ENCODE data around the gene ROCK2.
"Not testable (repeated sequence)": the region's sequence is repeated elsewhere in the genome, so short reads cannot be mapped to it uniquely, and the experiment has no call there.

The ROCK2 gene

GRCh38 chr2:11285499-11285898 lies 58.9 kb downstream of the ROCK2 start:
- Histone ChIP-seq H3K27me3 (ENCODE audit: control insufficient read depth, insufficient read depth, low read length) (no peaks in the 10 kb centered on the region), H3K27ac (ENCODE audit: low read depth, low read length) (no peak overlapping the region), H3K4me1 (ENCODE audit: control insufficient read depth, insufficient read depth, low read length) (no peaks in the 10 kb centered on the region), H3K9ac (ENCODE audit: low read length) (no peak overlapping the region), H3K36me3 (ENCODE audit: control insufficient read depth, insufficient read depth, low read length) (peaks cover 25% of the 10 kb centered on the region), H3K9me3 (ENCODE audit: control insufficient read depth, insufficient read depth, low read depth, low read length) (peaks cover 7% of the 10 kb centered on the region; the same call in 1 of the 2 replicates), H3K4me3 (ENCODE audit: low read depth, low read length) (no peak overlapping the region)

GRCh38 chr2:11281186-11281585 lies 63.2 kb downstream of the ROCK2 start:
- H3K27ac ChIP-seq (ENCODE audit: low read depth, low read length), result no peak overlapping the region
- H3K9ac ChIP-seq (ENCODE audit: low read length), result no peak overlapping the region
- H3K4me3 ChIP-seq (ENCODE audit: low read depth, low read length), result no peak overlapping the region
- H3K27me3 ChIP-seq (ENCODE audit: control insufficient read depth, insufficient read depth, low read length), result no peaks in the 10 kb centered on the region
- peaks cover 7% of the 10 kb centered on the region; the same call in 1 of the 2 replicates for H3K9me3 ChIP-seq (ENCODE audit: control insufficient read depth, insufficient read depth, low read depth, low read length)
- H3K4me1 ChIP-seq (ENCODE audit: control insufficient read depth, insufficient read depth, low read length), result no peaks in the 10 kb centered on the region
- H3K36me3 ChIP-seq (ENCODE audit: control insufficient read depth, insufficient read depth, low read length), result peaks cover 34% of the 10 kb centered on the region

GRCh38 chr2:11280713-11281112 lies 63.7 kb downstream of the ROCK2 start:
- Histone ChIP-seq H3K9me3 (ENCODE audit: control insufficient read depth, insufficient read depth, low read depth, low read length) (peaks cover 7% of the 10 kb centered on the region; the same call in 1 of the 2 replicates), H3K27ac (ENCODE audit: low read depth, low read length) (no peak overlapping the region), H3K4me3 (ENCODE audit: low read depth, low read length) (no peak overlapping the region), H3K27me3 (ENCODE audit: control insufficient read depth, insufficient read depth, low read length) (no peaks in the 10 kb centered on the region), H3K9ac (ENCODE audit: low read length) (no peak overlapping the region), H3K36me3 (ENCODE audit: control insufficient read depth, insufficient read depth, low read length) (peaks cover 31% of the 10 kb centered on the region), H3K4me1 (ENCODE audit: control insufficient read depth, insufficient read depth, low read length) (no peaks in the 10 kb centered on the region)

DNA sequence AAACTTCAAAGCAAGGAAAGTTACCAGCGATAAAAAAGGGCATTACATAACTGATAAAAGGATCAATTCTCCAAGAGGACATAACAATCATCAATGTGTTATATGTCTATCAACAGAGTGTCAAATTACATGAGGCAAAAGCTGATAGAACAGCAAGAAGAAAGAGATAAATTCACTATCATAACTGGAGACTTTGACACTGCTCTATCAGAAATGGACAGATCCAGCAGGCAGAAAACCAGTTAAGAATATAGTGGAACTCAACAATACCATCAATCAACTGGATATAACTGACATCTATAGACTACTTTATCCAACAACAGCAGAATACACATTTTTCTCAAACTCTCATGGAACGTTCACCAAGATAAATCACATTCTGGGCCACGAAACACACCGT lies 65.0 kb downstream of the ROCK2 start:
- Histone ChIP-seq H3K27ac (ENCODE audit: low read depth, low read length) (no peak overlapping the region), H3K4me3 (ENCODE audit: low read depth, low read length) (no peak overlapping the region), H3K36me3 (ENCODE audit: control insufficient read depth, insufficient read depth, low read length) (peaks cover 21% of the 10 kb centered on the region)

GRCh38 chr2:11278219-11278618 lies 66.2 kb downstream of the ROCK2 start:
- no peak overlapping the region for H3K4me3 ChIP-seq (ENCODE audit: low read depth, low read length)
- H3K36me3 ChIP-seq (ENCODE audit: control insufficient read depth, insufficient read depth, low read length), result peaks cover 11% of the 10 kb centered on the region
- H3K9ac ChIP-seq (ENCODE audit: low read length), result no peak overlapping the region
- no peak overlapping the region for H3K27ac ChIP-seq (ENCODE audit: low read depth, low read length)
- H3K27me3 ChIP-seq (ENCODE audit: control insufficient read depth, insufficient read depth, low read length), result no peaks in the 10 kb centered on the region
- H3K9me3 ChIP-seq (ENCODE audit: control insufficient read depth, insufficient read depth, low read depth, low read length), result no peaks in the 10 kb centered on the region
- H3K4me1 ChIP-seq (ENCODE audit: control insufficient read depth, insufficient read depth, low read length), result no peaks in the 10 kb centered on the region

More for the DNA sequence above, 65.0 kb downstream of the ROCK2 start:
- Histone ChIP-seq H3K9me3 (ENCODE audit: control insufficient read depth, insufficient read depth, low read depth, low read length) (peaks cover 4% of the 10 kb centered on the region; the same call in 1 of the 2 replicates), H3K4me1 (ENCODE audit: control insufficient read depth, insufficient read depth, low read length) (no peaks in the 10 kb centered on the region), H3K27me3 (ENCODE audit: control insufficient read depth, insufficient read depth, low read length) (no peaks in the 10 kb centered on the region), H3K9ac (ENCODE audit: low read length) (no peak overlapping the region)

DNA sequence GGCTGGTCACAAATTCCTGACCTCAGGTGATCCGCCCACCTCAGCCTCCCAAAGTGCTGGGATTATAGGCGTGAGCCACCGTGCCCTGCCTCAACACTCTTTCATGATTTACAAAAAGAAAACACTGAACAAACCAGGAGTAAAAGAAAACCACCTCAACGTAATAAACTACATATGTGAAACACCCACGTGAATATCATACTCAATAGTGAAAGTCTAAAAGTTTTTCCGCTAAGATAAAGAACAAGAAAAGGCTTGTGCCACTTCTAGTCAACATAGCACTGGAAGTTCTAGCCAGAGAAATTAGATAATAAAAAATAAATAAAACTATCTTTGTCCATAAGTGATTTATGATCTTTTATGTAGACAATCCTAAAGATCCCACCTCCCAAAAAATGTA lies 68.5 kb downstream of the ROCK2 start:
- no peaks in the 10 kb centered on the region for H3K9me3 ChIP-seq (ENCODE audit: control insufficient read depth, insufficient read depth, low read depth, low read length)
- no peak overlapping the region for H3K27ac ChIP-seq (ENCODE audit: low read depth, low read length)
- no peaks in the 10 kb centered on the region for H3K27me3 ChIP-seq (ENCODE audit: control insufficient read depth, insufficient read depth, low read length)
- H3K4me3 ChIP-seq (ENCODE audit: low read depth, low read length), result no peak overlapping the region
- peaks cover 16% of the 10 kb centered on the region for H3K36me3 ChIP-seq (ENCODE audit: control insufficient read depth, insufficient read depth, low read length)
- H3K4me1 ChIP-seq (ENCODE audit: control insufficient read depth, insufficient read depth, low read length), result no peaks in the 10 kb centered on the region
- no peak overlapping the region for H3K9ac ChIP-seq (ENCODE audit: low read length)

DNA sequence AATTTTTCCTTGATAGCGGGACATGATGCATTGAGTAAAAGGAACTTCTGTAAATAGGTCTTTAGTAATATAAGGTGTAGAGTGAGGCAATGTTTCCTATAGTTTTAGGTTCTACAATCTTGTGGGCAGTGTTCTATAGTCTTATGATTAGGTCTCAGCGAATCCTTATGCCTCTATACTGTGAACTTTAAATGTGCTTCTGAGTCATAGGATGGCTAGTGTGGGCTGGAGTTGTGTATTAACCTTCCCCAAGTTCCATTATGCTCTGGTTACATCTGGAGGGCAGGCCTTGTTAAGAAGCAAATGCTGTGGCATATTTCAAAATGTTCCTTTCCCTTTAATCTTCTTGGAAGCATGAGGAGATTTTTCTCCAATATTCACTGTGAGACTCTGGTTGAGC lies 73.5 kb downstream of the ROCK2 start:
- no peak overlapping the region for H3K4me3 ChIP-seq (ENCODE audit: low read depth, low read length)

DNA sequence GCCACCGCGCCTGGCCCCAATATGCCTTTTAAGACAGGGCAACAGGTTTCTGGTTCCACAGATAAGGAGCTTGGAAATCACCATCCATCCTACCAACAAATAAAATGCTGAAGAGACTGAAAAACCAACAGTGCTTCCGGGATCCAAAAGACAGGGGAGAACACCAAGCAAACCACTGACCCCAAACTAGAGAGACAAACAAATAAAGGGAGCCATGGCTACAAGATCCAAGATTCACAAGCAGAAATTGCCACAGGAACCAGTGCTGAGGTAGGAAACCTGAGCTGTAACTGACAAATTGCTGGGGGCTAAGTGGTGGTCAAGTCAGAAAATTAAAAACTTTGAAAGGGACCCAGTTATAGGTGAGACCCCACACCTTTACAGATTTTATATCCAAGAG lies 76.5 kb downstream of the ROCK2 start:
- Histone ChIP-seq H3K36me3 (ENCODE audit: control insufficient read depth, insufficient read depth, low read length) (peaks cover 7% of the 10 kb centered on the region), H3K9ac (ENCODE audit: low read length) (no peak overlapping the region), H3K4me3 (ENCODE audit: low read depth, low read length) (no peak overlapping the region), H3K27me3 (ENCODE audit: control insufficient read depth, insufficient read depth, low read length) (no peaks in the 10 kb centered on the region), H3K9me3 (ENCODE audit: control insufficient read depth, insufficient read depth, low read depth, low read length) (no peaks in the 10 kb centered on the region), H3K27ac (ENCODE audit: low read depth, low read length) (no peak overlapping the region), H3K4me1 (ENCODE audit: control insufficient read depth, insufficient read depth, low read length) (no peaks in the 10 kb centered on the region)

More for the DNA sequence above, 73.5 kb downstream of the ROCK2 start:
- H3K9me3 ChIP-seq (ENCODE audit: control insufficient read depth, insufficient read depth, low read depth, low read length), result no peaks in the 10 kb centered on the region
- no peaks in the 10 kb centered on the region for H3K27me3 ChIP-seq (ENCODE audit: control insufficient read depth, insufficient read depth, low read length)
- no peak overlapping the region for H3K9ac ChIP-seq (ENCODE audit: low read length)
- H3K27ac ChIP-seq (ENCODE audit: low read depth, low read length), result no peak overlapping the region
- no peaks in the 10 kb centered on the region for H3K4me1 ChIP-seq (ENCODE audit: control insufficient read depth, insufficient read depth, low read length)
- peaks cover 7% of the 10 kb centered on the region for H3K36me3 ChIP-seq (ENCODE audit: control insufficient read depth, insufficient read depth, low read length)

DNA sequence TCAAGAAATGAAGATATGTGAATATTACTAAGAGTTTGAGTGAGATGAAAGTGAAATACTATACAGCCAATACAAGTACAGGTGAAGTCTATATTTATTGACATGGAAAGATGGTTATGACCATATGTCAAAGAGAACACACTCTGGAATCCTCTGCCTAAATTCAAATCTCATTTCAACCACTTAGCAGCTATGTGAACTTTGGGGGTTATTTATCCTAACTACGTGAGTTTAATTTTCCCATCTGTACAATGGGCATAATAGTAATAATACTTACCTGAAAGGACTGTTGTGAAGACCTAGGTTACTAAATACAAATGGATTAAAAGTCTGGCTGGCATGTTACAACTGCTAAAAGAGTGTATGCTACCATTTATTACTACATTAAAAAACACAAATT lies 79.6 kb downstream of the ROCK2 start:
- no peaks in the 10 kb centered on the region for H3K4me1 ChIP-seq (ENCODE audit: control insufficient read depth, insufficient read depth, low read length)
- no peaks in the 10 kb centered on the region for H3K27me3 ChIP-seq (ENCODE audit: control insufficient read depth, insufficient read depth, low read length)
- H3K4me3 ChIP-seq (ENCODE audit: low read depth, low read length), result no peak overlapping the region
- H3K36me3 ChIP-seq (ENCODE audit: control insufficient read depth, insufficient read depth, low read length), result no peaks in the 10 kb centered on the region
- no peak overlapping the region for H3K9ac ChIP-seq (ENCODE audit: low read length)
- no peak overlapping the region for H3K27ac ChIP-seq (ENCODE audit: low read depth, low read length)
- H3K9me3 ChIP-seq (ENCODE audit: control insufficient read depth, insufficient read depth, low read depth, low read length), result no peaks in the 10 kb centered on the region

DNA sequence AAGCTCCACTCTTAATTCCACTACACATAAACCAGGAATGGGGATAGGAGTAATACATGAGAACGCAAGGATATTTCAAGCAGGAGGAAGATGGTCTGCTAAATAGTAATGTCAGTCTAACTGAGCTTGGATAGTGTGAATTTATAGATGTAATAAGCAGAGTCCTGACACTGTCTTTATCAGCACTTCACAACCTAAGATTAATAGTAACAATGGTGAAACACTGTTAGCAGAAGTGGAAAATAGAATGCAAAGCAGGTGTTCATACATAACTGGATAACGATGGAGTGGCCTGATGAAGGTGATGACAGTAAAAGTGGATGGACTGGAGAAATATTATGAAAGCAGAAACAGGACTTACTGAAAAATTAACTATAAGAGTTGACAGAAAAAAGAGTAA lies 80.4 kb downstream of the ROCK2 start:
- Histone ChIP-seq H3K4me3 (ENCODE audit: low read depth, low read length) (no peak overlapping the region), H3K4me1 (ENCODE audit: control insufficient read depth, insufficient read depth, low read length) (no peaks in the 10 kb centered on the region), H3K27ac (ENCODE audit: low read depth, low read length) (no peak overlapping the region), H3K36me3 (ENCODE audit: control insufficient read depth, insufficient read depth, low read length) (no peaks in the 10 kb centered on the region), H3K27me3 (ENCODE audit: control insufficient read depth, insufficient read depth, low read length) (no peaks in the 10 kb centered on the region), H3K9me3 (ENCODE audit: control insufficient read depth, insufficient read depth, low read depth, low read length) (no peaks in the 10 kb centered on the region), H3K9ac (ENCODE audit: low read length) (no peak overlapping the region)

DNA sequence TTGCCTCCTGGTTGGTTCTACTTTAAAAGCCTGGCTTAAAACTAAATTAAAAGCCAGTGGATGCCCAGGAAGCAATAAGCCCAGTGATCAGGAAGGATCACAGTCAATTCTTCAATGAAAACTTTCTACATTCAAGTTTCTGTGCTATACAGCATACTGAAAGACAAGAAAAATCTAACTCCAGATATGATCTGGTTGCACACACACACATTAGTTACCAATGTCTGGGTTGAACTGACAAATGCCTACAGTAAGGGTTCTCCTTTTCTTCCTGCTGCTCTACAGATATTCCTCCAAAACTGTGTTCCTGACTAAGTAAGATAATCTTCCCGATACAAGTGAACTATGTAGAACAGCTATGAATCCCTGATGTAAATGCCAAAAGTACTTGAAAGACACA lies 81.3 kb downstream of the ROCK2 start:
- no peaks in the 10 kb centered on the region for H3K9me3 ChIP-seq (ENCODE audit: control insufficient read depth, insufficient read depth, low read depth, low read length)
- no peaks in the 10 kb centered on the region for H3K36me3 ChIP-seq (ENCODE audit: control insufficient read depth, insufficient read depth, low read length)
- no peak overlapping the region for H3K4me3 ChIP-seq (ENCODE audit: low read depth, low read length)
- no peak overlapping the region for H3K27ac ChIP-seq (ENCODE audit: low read depth, low read length)
- H3K4me1 ChIP-seq (ENCODE audit: control insufficient read depth, insufficient read depth, low read length), result no peaks in the 10 kb centered on the region
- H3K27me3 ChIP-seq (ENCODE audit: control insufficient read depth, insufficient read depth, low read length), result no peaks in the 10 kb centered on the region
- no peak overlapping the region for H3K9ac ChIP-seq (ENCODE audit: low read length)

DNA sequence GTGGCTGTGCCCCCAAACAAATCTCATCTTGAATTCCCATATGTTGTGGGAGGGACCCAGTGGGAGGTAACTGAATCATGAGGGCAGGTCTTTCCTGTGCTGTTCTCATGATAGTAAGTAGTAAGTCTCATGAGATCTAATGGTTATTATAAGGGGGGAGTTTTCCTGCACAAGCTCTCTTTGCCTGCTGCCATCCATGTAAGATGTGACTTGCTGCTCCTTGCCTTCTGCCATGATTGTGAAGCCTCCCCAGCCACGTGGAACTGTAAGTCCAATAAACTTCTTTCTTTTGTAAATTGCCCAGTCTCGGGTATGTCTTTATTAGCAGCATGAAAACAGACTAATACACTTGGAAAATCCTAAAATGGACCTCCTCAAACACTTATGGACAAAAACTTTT lies 82.0 kb downstream of the ROCK2 start:
- H3K36me3 ChIP-seq (ENCODE audit: control insufficient read depth, insufficient read depth, low read length); H3K27ac ChIP-seq (ENCODE audit: low read depth, low read length); H3K4me3 ChIP-seq (ENCODE audit: low read depth, low read length); H3K9me3 ChIP-seq (ENCODE audit: control insufficient read depth, insufficient read depth, low read depth, low read length); H3K4me1 ChIP-seq (ENCODE audit: control insufficient read depth, insufficient read depth, low read length); H3K27me3 ChIP-seq (ENCODE audit: control insufficient read depth, insufficient read depth, low read length); H3K9ac ChIP-seq (ENCODE audit: low read length): not testable (repeated sequence)
